Loucy (cell line): ENCODE measurements around the gene AP3D1.

Experiments used
- EZH2phosphoT487 ChIP-seq: fragments of 200-600 bp; IDR thresholded peaks from 2 replicates; pipeline ENCODE4 v1.6.1; 2018; ENCODE audit warnings: antibody characterized with exemption, mild to moderate bottlenecking, moderate library complexity, borderline replicate concordance
- TF ChIP-seq, protein P1 (sequence below): fragments of 200-600 bp; sonication (generic); conservative IDR thresholded peaks from 2 replicates; pipeline ENCODE4 v1.5.1; 2014; ENCODE audit warnings: mild to moderate bottlenecking, antibody characterized with exemption, low read length

DNA sequence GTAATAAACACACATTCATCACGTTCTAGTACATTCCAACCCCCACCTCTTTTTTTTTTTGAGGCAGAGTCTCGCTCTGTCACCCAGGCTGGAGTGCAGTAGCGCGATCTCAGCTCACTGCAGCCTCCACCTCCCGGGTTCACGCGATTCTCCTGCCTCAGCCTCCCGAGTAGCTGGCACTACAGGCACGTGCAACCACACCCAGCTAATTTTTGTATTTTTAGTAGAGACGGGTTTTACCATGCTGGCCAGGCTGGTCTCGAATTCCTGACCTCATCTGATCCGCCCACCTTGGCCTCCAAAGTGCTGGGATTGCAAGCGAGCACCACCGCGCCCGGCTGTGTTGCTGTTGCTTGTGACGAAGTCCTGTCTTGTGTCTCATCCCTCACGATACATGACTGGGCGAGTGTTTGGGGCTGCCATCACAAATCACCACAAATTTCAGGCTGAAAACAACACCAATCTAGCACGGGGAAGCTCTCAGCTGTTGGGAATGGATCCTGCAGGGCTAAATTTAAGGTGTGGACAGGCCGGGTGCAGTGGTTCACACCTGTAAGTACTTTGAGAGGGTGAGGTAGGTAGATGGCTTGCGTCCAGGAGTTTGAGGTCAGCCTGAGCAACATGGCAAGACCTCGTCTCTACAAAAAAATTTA lies 70.9 kb downstream of the AP3D1 start:
- TF ChIP-seq, protein P1, sequence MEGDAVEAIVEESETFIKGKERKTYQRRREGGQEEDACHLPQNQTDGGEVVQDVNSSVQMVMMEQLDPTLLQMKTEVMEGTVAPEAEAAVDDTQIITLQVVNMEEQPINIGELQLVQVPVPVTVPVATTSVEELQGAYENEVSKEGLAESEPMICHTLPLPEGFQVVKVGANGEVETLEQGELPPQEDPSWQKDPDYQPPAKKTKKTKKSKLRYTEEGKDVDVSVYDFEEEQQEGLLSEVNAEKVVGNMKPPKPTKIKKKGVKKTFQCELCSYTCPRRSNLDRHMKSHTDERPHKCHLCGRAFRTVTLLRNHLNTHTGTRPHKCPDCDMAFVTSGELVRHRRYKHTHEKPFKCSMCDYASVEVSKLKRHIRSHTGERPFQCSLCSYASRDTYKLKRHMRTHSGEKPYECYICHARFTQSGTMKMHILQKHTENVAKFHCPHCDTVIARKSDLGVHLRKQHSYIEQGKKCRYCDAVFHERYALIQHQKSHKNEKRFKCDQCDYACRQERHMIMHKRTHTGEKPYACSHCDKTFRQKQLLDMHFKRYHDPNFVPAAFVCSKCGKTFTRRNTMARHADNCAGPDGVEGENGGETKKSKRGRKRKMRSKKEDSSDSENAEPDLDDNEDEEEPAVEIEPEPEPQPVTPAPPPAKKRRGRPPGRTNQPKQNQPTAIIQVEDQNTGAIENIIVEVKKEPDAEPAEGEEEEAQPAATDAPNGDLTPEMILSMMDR: no peak
- TF ChIP-seq EZH2phosphoT487: no peak
